Measurements from ENCODE around the gene PLN. TPM values are rescaled to one million over a fixed set of nuclear protein-coding genes. Genes with fewer than 3 reads are reported as not detected.

The PLN gene
- total RNA-seq, result 0.18 TPM in 1 of 3 replicates, not detected in the others
- long read RNA-seq, result 0 reads

GRCh38 chr6:118548136-118548535 lies at the start of gene PLN:
PLN (plus strand) TSS chr6:118548296; CDS start chr6:118558922, 10,626 bp downstream.
- Mint-ChIP-seq H3K4me3 (ENCODE audit: unreplicated experiment) (no peak within 1 kb of the TSS), H3K27ac (ENCODE audit: unreplicated experiment) (no peak within 1 kb of the TSS), H3K4me1 (ENCODE audit: low read depth) (peaks cover 28% of the 10 kb centered on the region), H3K9me3 (ENCODE audit: low read depth) (no peaks in the 10 kb centered on the region), H3K36me3 (ENCODE audit: low read depth) (no peaks in the 10 kb centered on the region), H3K27me3 (ENCODE audit: low read depth) (no peaks in the 10 kb centered on the region)
- no peak for TF ChIP-seq CTCF (IDR thresholded peaks at IDR 0.05)
- DNase-seq (ENCODE audit: low spot score), result no peak

GRCh38 chr6:118500130-118501015 lies 47.7 kb upstream of the PLN start:
- no peaks in the 10 kb centered on the region for H3K27me3 Mint-ChIP-seq (ENCODE audit: low read depth)
- no peak for TF ChIP-seq CTCF (IDR thresholded peaks at IDR 0.05)

GRCh38 chr6:118501099-118501498 lies 47.0 kb upstream of the PLN start:
- H3K9me3 Mint-ChIP-seq (ENCODE audit: low read depth), result peaks cover 3% of the 10 kb centered on the region
- no peak overlapping the region for H3K27ac Mint-ChIP-seq (ENCODE audit: unreplicated experiment)
- peaks cover 12% of the 10 kb centered on the region for H3K36me3 Mint-ChIP-seq (ENCODE audit: low read depth)
- DNase-seq (ENCODE audit: low spot score), result no peak
- no peak for TF ChIP-seq CTCF (IDR thresholded peaks at IDR 0.05)
- peaks cover 5% of the 10 kb centered on the region for H3K4me1 Mint-ChIP-seq (ENCODE audit: low read depth)
- no peak overlapping the region for H3K4me3 Mint-ChIP-seq (ENCODE audit: unreplicated experiment)
- no peaks in the 10 kb centered on the region for H3K27me3 Mint-ChIP-seq (ENCODE audit: low read depth)

More at GRCh38 chr6:118500130-118501015, 47.7 kb upstream of the PLN start:
- Mint-ChIP-seq H3K36me3 (ENCODE audit: low read depth) (peaks cover 15% of the 10 kb centered on the region), H3K9me3 (ENCODE audit: low read depth) (peaks cover 3% of the 10 kb centered on the region), H3K4me1 (ENCODE audit: low read depth) (peaks cover 3% of the 10 kb centered on the region), H3K27ac (ENCODE audit: unreplicated experiment) (no peak overlapping the region), H3K4me3 (ENCODE audit: unreplicated experiment) (no peak overlapping the region)
- no peak for DNase-seq (ENCODE audit: low spot score)

- H3K4me1 Mint-ChIP-seq (ENCODE audit: low read depth), result peaks cover 9% of the 10 kb centered on the region
- H3K36me3 Mint-ChIP-seq (ENCODE audit: low read depth), result peaks cover 12% of the 10 kb centered on the region
- no peak overlapping the region for H3K27ac Mint-ChIP-seq (ENCODE audit: unreplicated experiment)
- no peak for TF ChIP-seq CTCF (IDR thresholded peaks at IDR 0.05)
- no peak for DNase-seq (ENCODE audit: low spot score)
- H3K4me3 Mint-ChIP-seq (ENCODE audit: unreplicated experiment), result no peak overlapping the region
- peaks cover 3% of the 10 kb centered on the region for H3K9me3 Mint-ChIP-seq (ENCODE audit: low read depth)
- H3K27me3 Mint-ChIP-seq (ENCODE audit: low read depth), result no peaks in the 10 kb centered on the region
Measured at GRCh38 chr6:118501765-118502164, 46.3 kb upstream of the PLN start.

- Mint-ChIP-seq H3K4me3 (ENCODE audit: unreplicated experiment) (no peak overlapping the region), H3K4me1 (ENCODE audit: low read depth) (peaks cover 13% of the 10 kb centered on the region), H3K27ac (ENCODE audit: unreplicated experiment) (no peak overlapping the region), H3K27me3 (ENCODE audit: low read depth) (no peaks in the 10 kb centered on the region), H3K36me3 (ENCODE audit: low read depth) (peaks cover 12% of the 10 kb centered on the region), H3K9me3 (ENCODE audit: low read depth) (peaks cover 3% of the 10 kb centered on the region)
- no peak for TF ChIP-seq CTCF (IDR thresholded peaks at IDR 0.05)
- no peak for DNase-seq (ENCODE audit: low spot score)
Measured at GRCh38 chr6:118502169-118502568, 45.9 kb upstream of the PLN start.

Measured in chondrocyte (in vitro differentiated cells).